ENCODE results near the gene ELMOD1.
A peak's percentile ranks its signal among the peaks of the same experiment; 100 is the strongest.
"Not testable (repeated sequence)": the region's sequence is repeated elsewhere in the genome, so short reads cannot be mapped to it uniquely, and the experiment has no call there.

Gene ELMOD1

DNA sequence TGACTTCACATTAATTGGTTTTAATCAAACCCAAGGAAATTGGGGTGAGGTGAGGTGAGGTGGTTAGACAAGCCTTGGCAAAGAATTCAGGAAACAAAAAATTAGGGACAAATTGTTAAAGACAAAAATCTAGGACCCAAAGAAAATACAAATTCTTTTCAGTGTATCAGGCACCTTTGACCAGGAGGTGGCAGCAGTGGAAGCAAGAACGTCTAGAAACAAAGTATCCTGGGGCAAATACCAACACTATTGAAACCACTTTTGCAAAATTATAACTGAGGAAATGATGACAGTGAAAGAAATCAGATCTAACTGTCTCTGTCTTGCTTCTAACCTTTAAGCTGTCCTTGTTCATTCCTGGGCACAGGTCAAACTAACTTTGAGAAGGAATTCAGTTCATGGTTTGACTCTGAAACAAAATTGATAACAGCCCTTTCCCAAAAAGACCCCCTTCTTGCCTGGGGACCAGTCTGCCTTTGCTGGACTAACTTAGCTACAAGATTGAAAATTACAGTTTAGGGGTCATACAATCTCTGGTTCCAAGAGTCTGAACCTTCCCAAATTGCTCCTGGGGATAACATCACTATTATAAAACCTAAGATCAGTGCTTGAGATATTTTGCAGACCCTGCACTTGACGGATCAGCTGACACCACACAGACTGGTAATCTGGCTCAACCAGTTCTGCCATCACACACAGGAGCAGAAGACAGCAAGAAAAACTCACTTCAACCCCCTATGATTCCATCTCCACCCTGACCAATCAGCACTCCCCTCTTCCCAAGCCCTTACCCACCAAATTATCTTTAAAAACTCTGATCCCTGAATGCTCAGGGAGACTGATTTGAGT is 14.2 kb upstream of the ELMOD1 start:
- not testable (repeated sequence) for H3K56ac ChIP-seq (ENCODE audit: low read length); H3K27ac ChIP-seq (ENCODE audit: low read depth, low read length); H3K36me3 ChIP-seq (ENCODE audit: control insufficient read depth, insufficient read depth, low read length); H3K79me1 ChIP-seq (ENCODE audit: low read length); H3K18ac ChIP-seq (ENCODE audit: low read length); H3K27me3 ChIP-seq (ENCODE audit: insufficient read depth, low read length, poor library complexity); H3K23ac ChIP-seq (ENCODE audit: low read length); DNase-seq; H4K5ac ChIP-seq (ENCODE audit: low read length); H2BK15ac ChIP-seq (replicated peaks; ENCODE audit: low read depth); H3K79me2 ChIP-seq (ENCODE audit: control insufficient read depth, insufficient read depth, low read length); H3K4me3 ChIP-seq (ENCODE audit: low read length); H3K4me1 ChIP-seq (ENCODE audit: control insufficient read depth, low read depth, low read length); H4K8ac ChIP-seq (ENCODE audit: low read depth, low read length); H3K4me2 ChIP-seq (ENCODE audit: low read length); H3K4ac ChIP-seq (ENCODE audit: low read depth, low read length); H2BK5ac ChIP-seq (ENCODE audit: low read length); H2BK120ac ChIP-seq (ENCODE audit: low read depth, low read length); H2AK5ac ChIP-seq (ENCODE audit: low read length); H3K9ac ChIP-seq (ENCODE audit: low read length)
- WGBS (ENCODE audit: extremely low coverage, insufficient coverage, low lambda C conversion rate) = no CpG with 5 or more reads among the region's 2 CpGs

DNA sequence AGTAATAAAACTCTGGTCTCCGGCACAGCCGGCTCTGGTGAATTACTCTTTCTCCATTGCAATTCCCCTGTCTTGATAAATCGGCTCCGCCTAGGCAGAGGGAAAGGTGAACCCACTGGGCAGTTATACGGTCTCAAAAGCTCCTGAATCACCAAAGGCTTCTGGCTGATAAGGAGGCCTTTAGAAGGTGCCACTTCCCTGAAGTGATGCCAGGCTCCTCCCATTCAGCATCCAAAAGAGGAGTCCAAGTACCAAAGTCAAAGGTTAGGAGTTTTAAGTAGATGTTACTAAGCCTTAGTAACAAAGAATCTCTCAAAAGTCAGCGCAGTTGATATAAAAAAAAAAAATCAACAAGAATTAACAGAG is 13.6 kb upstream of the ELMOD1 start:
- H3K27me3 ChIP-seq (ENCODE audit: insufficient read depth, low read length, poor library complexity) = no peaks in the 10 kb centered on the region
- no peak overlapping the region for H2BK120ac ChIP-seq (ENCODE audit: low read depth, low read length)
- H3K79me2 ChIP-seq (ENCODE audit: control insufficient read depth, insufficient read depth, low read length) = no peaks in the 10 kb centered on the region
- H2AK5ac ChIP-seq (ENCODE audit: low read length) = no peak overlapping the region
- H2BK15ac ChIP-seq (replicated peaks; ENCODE audit: low read depth) = no peak overlapping the region
- no peak overlapping the region for H3K4ac ChIP-seq (ENCODE audit: low read depth, low read length)
- H3K56ac ChIP-seq (ENCODE audit: low read length) = no peak overlapping the region
- H4K5ac ChIP-seq (ENCODE audit: low read length) = no peak overlapping the region
- no peak for DNase-seq
- no peak overlapping the region for H3K4me3 ChIP-seq (ENCODE audit: low read length)
- WGBS (ENCODE audit: extremely low coverage, insufficient coverage, low lambda C conversion rate) = no CpG with 5 or more reads among the region's 6 CpGs
- no peaks in the 10 kb centered on the region for H3K4me1 ChIP-seq (ENCODE audit: control insufficient read depth, low read depth, low read length)
- H3K23ac ChIP-seq (ENCODE audit: low read length) = no peak overlapping the region
- no peak overlapping the region for H3K18ac ChIP-seq (ENCODE audit: low read length)
- no peak overlapping the region for H3K4me2 ChIP-seq (ENCODE audit: low read length)
- H3K27ac ChIP-seq (ENCODE audit: low read depth, low read length) = no peak overlapping the region
- no peaks in the 10 kb centered on the region for H3K36me3 ChIP-seq (ENCODE audit: control insufficient read depth, insufficient read depth, low read length)
- H3K79me1 ChIP-seq (ENCODE audit: low read length) = no peaks in the 10 kb centered on the region
- no peak overlapping the region for H3K9ac ChIP-seq (ENCODE audit: low read length)
- H2BK5ac ChIP-seq (ENCODE audit: low read length) = no peak overlapping the region
- no peak overlapping the region for H4K8ac ChIP-seq (ENCODE audit: low read depth, low read length)

DNA sequence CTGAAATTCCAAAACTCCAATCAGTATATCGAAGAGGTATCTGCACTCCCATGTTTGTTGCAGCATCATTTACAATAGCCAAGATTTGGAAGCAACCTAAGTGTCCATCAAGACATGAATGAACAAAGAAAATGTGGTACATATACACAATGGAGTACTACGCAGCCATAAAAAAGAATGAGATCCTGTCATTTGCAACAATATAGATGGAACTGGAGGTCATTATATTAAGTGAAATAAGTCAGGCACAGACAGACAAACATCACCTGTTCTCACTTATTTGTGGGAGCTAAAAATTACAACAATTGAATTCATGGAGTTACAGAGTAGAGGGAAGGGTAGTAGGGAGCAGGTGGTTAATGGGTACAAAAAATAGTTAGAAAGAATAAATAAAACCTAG is 11.8 kb upstream of the ELMOD1 start:
- not testable (repeated sequence) for H3K56ac ChIP-seq (ENCODE audit: low read length); H3K27ac ChIP-seq (ENCODE audit: low read depth, low read length); H3K36me3 ChIP-seq (ENCODE audit: control insufficient read depth, insufficient read depth, low read length); H4K5ac ChIP-seq (ENCODE audit: low read length); H3K4me2 ChIP-seq (ENCODE audit: low read length); H3K4ac ChIP-seq (ENCODE audit: low read depth, low read length); H4K8ac ChIP-seq (ENCODE audit: low read depth, low read length); H2AK5ac ChIP-seq (ENCODE audit: low read length); H3K4me1 ChIP-seq (ENCODE audit: control insufficient read depth, low read depth, low read length); H3K23ac ChIP-seq (ENCODE audit: low read length); H2BK5ac ChIP-seq (ENCODE audit: low read length); H3K27me3 ChIP-seq (ENCODE audit: insufficient read depth, low read length, poor library complexity); H3K9ac ChIP-seq (ENCODE audit: low read length); H3K18ac ChIP-seq (ENCODE audit: low read length); H3K79me1 ChIP-seq (ENCODE audit: low read length); H2BK120ac ChIP-seq (ENCODE audit: low read depth, low read length); H3K4me3 ChIP-seq (ENCODE audit: low read length); DNase-seq; H2BK15ac ChIP-seq (replicated peaks; ENCODE audit: low read depth); H3K79me2 ChIP-seq (ENCODE audit: control insufficient read depth, insufficient read depth, low read length)
- no CpG with 5 or more reads among the region's 2 CpGs for WGBS (ENCODE audit: extremely low coverage, insufficient coverage, low lambda C conversion rate)

DNA sequence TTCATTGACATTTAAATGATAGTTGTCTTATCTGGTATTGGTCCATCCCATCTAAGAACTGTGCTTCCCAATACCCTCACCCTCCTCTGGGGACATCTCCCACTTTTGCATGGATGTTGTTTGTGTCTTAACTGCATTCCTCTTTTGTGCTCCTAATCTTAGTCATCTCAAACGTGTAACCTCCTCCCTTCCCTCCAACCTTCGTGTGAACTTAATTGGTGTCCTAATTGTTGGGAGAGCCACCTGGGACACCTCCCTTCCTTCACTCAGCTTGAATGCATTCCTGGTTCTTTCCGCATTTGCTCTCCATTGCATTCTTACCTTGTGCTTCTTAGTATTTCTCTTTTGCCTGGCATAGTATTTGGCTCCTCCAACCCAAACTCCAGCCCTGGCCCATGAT is 9.8 kb upstream of the ELMOD1 start:
- no CpG with 5 or more reads among the region's 3 CpGs for WGBS (ENCODE audit: extremely low coverage, insufficient coverage, low lambda C conversion rate)
- Histone ChIP-seq H3K9ac (ENCODE audit: low read length) (no peak overlapping the region), H3K18ac (ENCODE audit: low read length) (no peak overlapping the region), H3K27ac (ENCODE audit: low read depth, low read length) (no peak overlapping the region), H3K79me2 (ENCODE audit: control insufficient read depth, insufficient read depth, low read length) (no peaks in the 10 kb centered on the region), H3K27me3 (ENCODE audit: insufficient read depth, low read length, poor library complexity) (no peaks in the 10 kb centered on the region), H2BK15ac (replicated peaks; ENCODE audit: low read depth) (no peak overlapping the region), H4K8ac (ENCODE audit: low read depth, low read length) (no peak overlapping the region), H3K4ac (ENCODE audit: low read depth, low read length) (no peak overlapping the region), H3K36me3 (ENCODE audit: control insufficient read depth, insufficient read depth, low read length) (no peaks in the 10 kb centered on the region), H2AK5ac (ENCODE audit: low read length) (no peak overlapping the region), H3K4me2 (ENCODE audit: low read length) (no peak overlapping the region), H3K4me3 (ENCODE audit: low read length) (no peak overlapping the region), H3K4me1 (ENCODE audit: control insufficient read depth, low read depth, low read length) (no peaks in the 10 kb centered on the region), H2BK120ac (ENCODE audit: low read depth, low read length) (no peak overlapping the region), H3K56ac (ENCODE audit: low read length) (no peak overlapping the region), H3K79me1 (ENCODE audit: low read length) (no peaks in the 10 kb centered on the region), H3K23ac (ENCODE audit: low read length) (no peak overlapping the region), H2BK5ac (ENCODE audit: low read length) (no peak overlapping the region), H4K5ac (ENCODE audit: low read length) (no peak overlapping the region)
- peak; percentile 80 for DNase-seq

DNA sequence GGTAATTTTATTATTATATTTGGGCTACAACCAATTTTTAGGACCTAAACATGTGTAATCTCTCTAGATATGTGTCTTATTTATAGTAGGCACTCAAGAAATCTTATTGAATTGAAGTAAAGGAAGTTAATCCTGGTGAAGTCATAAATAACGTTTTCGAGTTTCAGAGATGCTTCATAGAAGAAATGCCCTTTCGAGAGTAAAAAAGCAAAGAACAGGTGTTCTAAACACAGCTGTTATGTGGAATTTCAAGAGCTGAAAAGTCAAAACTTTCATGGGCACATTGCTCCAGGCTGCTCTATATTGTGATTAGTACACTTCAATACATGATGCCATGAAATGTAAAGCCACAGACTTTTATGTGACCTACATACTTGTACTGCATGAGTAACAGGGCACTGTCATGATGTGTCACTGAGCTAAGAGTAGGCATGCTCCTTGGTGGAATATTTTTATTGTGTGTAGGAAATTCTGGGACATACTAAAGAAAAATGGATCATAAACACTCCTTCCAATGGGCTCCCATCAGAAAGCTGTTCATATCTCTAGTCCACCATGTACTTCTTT is 7.2 kb upstream of the ELMOD1 start:
- H3K79me2 ChIP-seq (ENCODE audit: control insufficient read depth, insufficient read depth, low read length) = no peaks in the 10 kb centered on the region
- no peak overlapping the region for H3K56ac ChIP-seq (ENCODE audit: low read length)
- DNase-seq = no peak
- H3K9ac ChIP-seq (ENCODE audit: low read length) = no peak overlapping the region
- H3K27me3 ChIP-seq (ENCODE audit: insufficient read depth, low read length, poor library complexity) = peaks cover under 1% of the 10 kb centered on the region
- H4K5ac ChIP-seq (ENCODE audit: low read length) = no peak overlapping the region
- no peak overlapping the region for H2BK15ac ChIP-seq (replicated peaks; ENCODE audit: low read depth)
- H3K18ac ChIP-seq (ENCODE audit: low read length) = no peak overlapping the region
- H3K4me2 ChIP-seq (ENCODE audit: low read length) = no peak overlapping the region
- no peak overlapping the region for H3K23ac ChIP-seq (ENCODE audit: low read length)
- H3K79me1 ChIP-seq (ENCODE audit: low read length) = no peaks in the 10 kb centered on the region
- no peak overlapping the region for H3K4ac ChIP-seq (ENCODE audit: low read depth, low read length)
- no peaks in the 10 kb centered on the region for H3K36me3 ChIP-seq (ENCODE audit: control insufficient read depth, insufficient read depth, low read length)
- WGBS (ENCODE audit: extremely low coverage, insufficient coverage, low lambda C conversion rate) = no CpG with 5 or more reads among the region's 3 CpGs
- no peak overlapping the region for H3K27ac ChIP-seq (ENCODE audit: low read depth, low read length)
- H2BK120ac ChIP-seq (ENCODE audit: low read depth, low read length) = no peak overlapping the region
- no peak overlapping the region for H3K4me3 ChIP-seq (ENCODE audit: low read length)
- no peak overlapping the region for H2AK5ac ChIP-seq (ENCODE audit: low read length)
- no peaks in the 10 kb centered on the region for H3K4me1 ChIP-seq (ENCODE audit: control insufficient read depth, low read depth, low read length)
- no peak overlapping the region for H2BK5ac ChIP-seq (ENCODE audit: low read length)
- H4K8ac ChIP-seq (ENCODE audit: low read depth, low read length) = no peak overlapping the region
